Mesenteric fat pad (tissue), 1 donor: Measurements from ENCODE around the gene YIF1A. TPM values are rescaled to one million over a fixed set of nuclear protein-coding genes. Genes with fewer than 3 reads are reported as not detected.
"Not testable (repeated sequence)": the region's sequence is repeated elsewhere in the genome, so short reads cannot be mapped to it uniquely, and the experiment has no call there.

Experiments used
- DNase-seq: peaks from one replicate; pipeline ENCODE4 v3.0.0-alpha.2; 2020; ENCODE audit warnings: low spot score
- total RNA-seq: library from RNA; stranded (reverse); fragmentation: NEBNext Ultra II Directional; extraction: Animal tissue kit (Norgen Biotek cat#: 25700); gene quantifications from one replicate; pipeline ENCODE4 v1.2.1, GENCODE V29; 2021
- donor health status: DM: yes; HTN: yes; CAD: no.

Gene YIF1A
- total RNA-seq, 1 donor from 2014 or later = 81.7 TPM

DNA sequence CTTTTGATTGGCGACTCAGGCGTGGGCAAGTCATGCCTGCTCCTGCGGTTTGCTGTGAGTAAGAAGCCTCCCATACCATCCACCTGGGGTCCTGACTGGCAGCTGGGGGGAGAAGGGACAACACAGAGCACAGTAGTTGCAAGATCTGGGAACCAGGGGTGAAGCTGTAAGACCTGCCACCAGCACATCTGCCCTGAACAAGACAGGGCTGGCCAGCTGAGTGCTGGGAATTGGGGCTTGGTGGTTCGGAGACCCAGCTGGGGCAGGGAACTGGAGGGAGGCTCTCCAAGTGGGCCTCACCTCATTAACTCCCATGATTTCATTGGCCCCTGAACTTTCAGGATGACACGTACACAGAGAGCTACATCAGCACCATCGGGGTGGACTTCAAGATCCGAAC is 17.1 kb downstream of the YIF1A start:
- DNase-seq = no peak

GRCh38 chr11:66268952-66269905 is 19.7 kb downstream of the YIF1A start:
- no peak for DNase-seq

DNA sequence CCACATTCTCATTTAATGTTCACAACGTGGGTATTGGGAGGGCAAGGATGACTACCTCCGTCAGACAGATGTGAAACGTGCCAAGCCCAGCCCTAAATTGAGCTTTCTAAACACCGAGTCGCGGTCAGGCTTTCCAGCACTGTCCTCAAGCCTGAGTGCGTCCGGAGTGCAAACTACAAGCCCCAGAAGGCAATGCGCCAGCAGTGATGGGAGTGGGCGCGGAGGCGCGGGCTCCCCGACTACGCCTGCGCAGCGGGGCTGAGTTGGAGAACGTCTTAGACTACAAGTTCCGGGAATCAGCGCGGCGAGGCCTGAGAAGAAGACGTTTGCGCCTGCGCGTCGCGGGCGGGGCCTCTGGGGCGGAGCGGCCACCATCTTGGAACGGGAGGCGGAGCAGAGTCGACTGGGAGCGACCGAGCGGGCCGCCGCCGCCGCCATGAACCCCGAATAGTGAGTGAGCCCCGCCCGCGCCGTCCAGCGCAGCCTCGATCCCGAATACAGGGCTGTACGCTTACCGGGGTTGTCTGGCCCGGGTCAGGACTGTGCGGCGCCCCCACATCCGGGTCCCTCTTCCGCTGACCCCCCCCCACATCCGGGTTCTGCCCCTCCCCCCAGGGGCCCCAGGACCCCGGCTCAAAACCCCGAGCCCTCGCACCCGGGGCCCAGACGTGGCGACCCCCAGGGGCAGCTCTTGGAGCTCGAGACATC is 20.5 kb downstream of the YIF1A start, which contains the start of gene RAB1B:
Gene RAB1B (plus strand): TSS at position 396 of the 708 bp plus-strand sequence. CDS start 41 bp downstream, at position 437.
- peak; percentile 100 for DNase-seq

DNA sequence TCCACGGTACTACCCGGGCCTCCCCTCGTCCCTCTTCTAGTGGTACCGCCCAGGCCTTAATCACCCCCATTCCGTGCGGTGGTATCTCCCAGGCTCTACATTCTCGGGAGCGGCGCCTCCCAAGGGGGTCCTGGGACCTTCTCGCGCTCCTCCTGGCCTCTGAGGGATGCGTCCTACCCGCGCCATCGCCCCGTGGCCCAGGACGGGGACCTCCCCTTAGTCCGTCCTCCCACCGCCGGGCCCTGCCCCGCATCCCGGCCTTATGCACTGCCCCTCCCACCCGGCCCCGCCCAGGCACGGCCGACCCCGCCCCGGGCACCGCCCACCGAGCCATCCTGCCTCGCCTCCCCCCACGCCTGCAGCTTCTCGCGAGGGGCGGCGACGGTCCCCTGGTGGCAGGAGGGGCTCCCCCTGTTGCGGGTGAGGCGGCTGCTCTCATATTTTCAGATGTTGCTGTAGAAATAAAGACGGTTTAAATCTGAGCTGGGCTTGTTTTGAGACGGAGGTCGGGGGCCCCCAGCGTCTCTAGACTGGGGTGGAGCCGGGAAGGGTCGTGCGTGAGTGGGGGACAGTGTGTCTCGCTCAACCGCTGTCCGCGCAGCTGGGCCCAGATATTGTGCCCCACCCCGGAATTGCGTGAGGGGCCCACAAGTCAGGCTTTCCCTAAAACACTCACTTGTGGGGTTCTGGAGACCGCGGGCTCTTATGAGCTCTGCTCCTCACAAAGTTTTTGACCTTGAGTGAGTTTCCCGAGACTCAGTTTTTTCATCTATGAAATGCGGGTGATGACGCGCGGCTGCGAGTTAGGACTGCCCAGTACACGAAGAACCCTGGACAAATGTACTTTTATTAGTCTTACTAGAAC is 21.3 kb downstream of the YIF1A start:
- DNase-seq = peak; percentile 97

GRCh38 chr11:66267039-66267378 is 21.9 kb downstream of the YIF1A start:
- no peak for DNase-seq

DNA sequence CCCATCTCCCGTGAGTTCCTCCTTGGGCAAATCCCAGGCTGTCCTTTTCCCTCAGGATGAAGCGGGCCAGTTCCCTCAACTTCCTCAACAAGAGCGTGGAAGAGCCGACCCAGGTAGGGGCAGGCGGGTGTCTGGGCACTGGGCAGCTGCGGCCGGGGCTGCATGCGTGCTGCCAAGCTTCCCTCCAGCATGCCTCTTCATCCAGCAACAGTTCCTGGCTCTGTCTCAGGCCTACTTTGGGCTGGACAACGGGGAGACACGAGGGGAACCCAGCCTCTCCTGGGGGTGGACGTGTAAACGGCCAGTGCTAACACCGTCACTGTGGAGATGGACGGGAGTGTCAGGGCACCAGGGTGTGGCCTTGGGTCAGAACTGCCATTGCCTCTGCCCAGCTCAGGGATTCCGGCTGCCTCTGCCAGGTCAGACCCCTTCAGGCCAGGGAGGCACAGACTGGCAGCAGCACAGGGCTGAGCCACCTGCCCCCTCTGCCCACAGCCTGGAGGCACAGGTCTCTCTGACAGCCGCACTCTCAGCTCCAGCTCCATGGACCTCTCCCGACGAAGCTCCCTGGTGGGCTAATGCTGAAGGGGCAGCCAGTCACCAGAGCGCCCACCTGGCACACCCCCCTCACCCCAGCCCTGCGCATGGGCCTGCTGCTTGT is 22.4 kb downstream of the YIF1A start:
- DNase-seq = no peak

GRCh38 chr11:66265531-66266377 is 23.2 kb downstream of the YIF1A start:
- no peak for DNase-seq

GRCh38 chr11:66264914-66265313 is 24.0 kb downstream of the YIF1A start:
- no peak for DNase-seq

DNA sequence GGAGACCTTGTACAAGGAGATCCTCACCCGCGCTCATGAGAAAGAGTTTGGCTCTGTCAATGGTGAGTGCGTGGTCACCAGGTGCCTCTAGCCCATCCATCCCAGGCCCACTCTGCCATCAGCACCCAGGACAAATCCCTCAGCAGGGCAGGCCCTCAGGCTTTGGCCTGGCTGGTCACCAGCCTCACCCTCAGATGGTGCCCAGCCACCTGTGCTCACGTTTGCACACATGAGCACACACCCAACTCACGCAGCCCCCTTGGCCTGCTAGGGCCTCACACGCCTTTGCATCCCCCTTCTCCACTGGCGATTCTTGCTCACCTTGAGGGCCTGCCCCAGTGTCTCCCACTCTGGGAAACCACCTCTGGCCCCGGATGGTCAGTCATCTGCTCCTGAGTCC is 24.6 kb downstream of the YIF1A start:
- no peak for DNase-seq

DNA sequence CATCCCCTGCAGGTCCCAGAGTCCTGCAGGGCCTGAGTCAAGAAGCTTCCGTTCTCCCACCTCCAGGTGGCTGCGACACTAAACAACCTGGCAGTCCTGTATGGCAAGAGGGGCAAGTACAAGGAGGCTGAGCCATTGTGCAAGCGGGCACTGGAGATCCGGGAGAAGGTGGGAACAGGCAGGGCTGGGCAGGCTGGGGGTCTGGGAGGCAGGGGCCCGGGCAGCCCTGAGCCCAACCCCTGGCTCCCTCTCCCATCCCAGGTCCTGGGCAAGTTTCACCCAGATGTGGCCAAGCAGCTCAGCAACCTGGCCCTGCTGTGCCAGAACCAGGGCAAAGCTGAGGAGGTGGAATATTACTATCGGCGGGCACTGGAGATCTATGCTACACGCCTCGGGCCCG is 25.2 kb downstream of the YIF1A start:
- DNase-seq = no peak

DNA sequence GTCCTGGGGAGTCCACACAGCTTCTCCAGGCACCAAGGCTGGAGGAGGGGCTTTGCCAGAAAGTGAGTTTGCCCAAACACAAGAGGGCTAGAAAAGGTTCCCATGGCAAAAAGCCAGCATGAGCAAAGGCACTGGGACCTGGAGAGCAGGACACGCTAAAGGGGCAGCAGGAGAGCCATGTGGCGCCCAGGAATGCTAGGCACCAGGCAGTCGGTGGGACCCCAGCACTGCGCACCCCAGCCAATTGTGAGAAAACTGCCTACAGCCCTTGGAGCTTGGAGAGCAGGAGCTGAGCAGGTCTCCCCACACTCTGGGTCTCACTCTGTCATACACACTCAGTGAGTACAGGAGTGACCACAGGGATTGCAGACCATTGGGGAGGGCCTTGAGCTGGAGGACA is 25.7 kb downstream of the YIF1A start:
- no peak for DNase-seq

- no peak for DNase-seq
These were observed 26.2 kb downstream of the YIF1A start for GRCh38 chr11:66262696-66263095.

- no peak for DNase-seq
These were observed 26.8 kb downstream of the YIF1A start for GRCh38 chr11:66262191-66262590.

DNA sequence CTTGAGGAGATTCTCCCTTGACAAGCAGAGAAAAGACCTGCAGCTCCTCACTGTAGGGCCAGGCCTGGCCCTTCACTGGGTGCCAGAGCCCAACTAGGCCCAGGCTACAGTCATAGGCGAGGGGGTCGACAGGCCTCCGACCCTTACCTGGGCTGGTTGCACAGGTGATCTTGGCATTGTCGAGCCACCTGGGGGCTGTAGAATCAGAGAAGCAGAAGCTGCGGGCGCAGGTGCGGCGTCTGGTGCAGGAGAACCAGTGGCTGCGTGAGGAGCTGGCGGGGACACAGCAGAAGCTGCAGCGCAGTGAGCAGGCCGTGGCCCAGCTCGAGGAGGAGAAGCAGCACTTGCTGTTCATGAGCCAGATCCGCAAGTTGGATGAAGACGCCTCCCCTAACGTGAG is 27.4 kb downstream of the YIF1A start:
- DNase-seq = no peak

GRCh38 chr11:66259956-66260355 is 29.0 kb downstream of the YIF1A start:
- no peak for DNase-seq

- DNase-seq = no peak
These were observed 29.7 kb downstream of the YIF1A start for GRCh38 chr11:66259225-66259624.

DNA sequence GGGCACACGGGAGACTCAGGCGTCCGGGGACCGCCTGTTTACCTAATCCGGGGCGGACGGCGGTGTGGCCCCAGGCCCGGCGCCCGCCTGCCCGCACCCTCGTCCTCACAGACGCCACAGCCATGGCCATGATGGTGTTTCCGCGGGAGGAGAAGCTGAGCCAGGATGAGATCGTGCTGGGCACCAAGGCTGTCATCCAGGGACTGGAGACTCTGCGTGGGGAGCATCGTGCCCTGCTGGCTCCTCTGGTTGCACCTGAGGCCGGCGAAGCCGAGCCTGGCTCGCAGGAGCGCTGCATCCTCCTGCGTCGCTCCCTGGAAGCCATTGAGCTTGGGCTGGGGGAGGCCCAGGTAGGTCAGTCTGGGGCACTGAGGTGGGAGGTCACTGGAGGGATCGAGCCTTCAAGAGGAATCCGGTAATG is 30.5 kb downstream of the YIF1A start:
- DNase-seq = no peak

GRCh38 chr11:66253081-66253480 is 35.9 kb downstream of the YIF1A start:
- DNase-seq = not testable (repeated sequence)

- DNase-seq = no peak
These were observed 37.1 kb downstream of the YIF1A start for GRCh38 chr11:66251809-66252208.

- no peak for DNase-seq
These were observed 40.0 kb downstream of the YIF1A start for GRCh38 chr11:66248903-66249302.
